GM10248 (cell line): ENCODE measurements around the gene AUTS2.

Experiments
- CTCF ChIA-PET: fragments of 300-600 bp; sonication (Branson Sonifier 250); formaldehyde crosslinking; extraction: SDS; loops from one replicate; lab custom pipeline; 2021; ENCODE audit warnings: antibody characterized with exemption; lab: Yijun Ruan, JAX
- POLR2A ChIA-PET: fragments of 350-650 bp; sonication (Branson Sonifier 250); formaldehyde crosslinking; extraction: SDS; loops from one replicate; lab custom pipeline; 2020; ENCODE audit warnings: antibody characterized with exemption; lab: Yijun Ruan, JAX
- DNase-seq: peaks from one replicate; pipeline ENCODE4 v3.0.0; 2012; ENCODE audit errors: extremely low spot score
- CTCF ChIP-seq: IDR thresholded peaks from 2 replicates; pipeline ENCODE4 v1.5.1; 2012; ENCODE audit warnings: mild to moderate bottlenecking, low read depth; ENCODE audit errors: extremely low read depth, missing control alignments, control extremely low read depth

The AUTS2 gene

GRCh38 chr7:69682518-69682917, 84.2 kb downstream of the AUTS2 start:
- no peak for DNase-seq
- ChIA-PET POLR2A (no interaction called here), CTCF (no interaction called here)
- no peak for TF ChIP-seq CTCF

- TF ChIP-seq CTCF, result no peak
- CTCF ChIA-PET, result no interaction called here
- no peak for DNase-seq
- POLR2A ChIA-PET, result no interaction called here
Observed at GRCh38 chr7:69683002-69683401, 84.7 kb downstream of the AUTS2 start.

- no peak for DNase-seq
- no peak for TF ChIP-seq CTCF
- ChIA-PET CTCF (interaction anchor here (0.8 to 1.4 kb wide), 4 partner anchors 8 to 44 kb away, joined by 3 to 5 read pairs (median 3); no protein-coding TSS in a partner anchor), POLR2A (interaction anchor here (0.5 kb wide), 1 partner anchor 123 kb away, joined by 3 read pairs; no protein-coding TSS in a partner anchor)
Observed at GRCh38 chr7:69684369-69685292, 86.4 kb downstream of the AUTS2 start.

GRCh38 chr7:69685293-69685631, 87.0 kb downstream of the AUTS2 start:
- no peak for TF ChIP-seq CTCF
- no peak for DNase-seq
- ChIA-PET POLR2A (no interaction called here), CTCF (interaction anchor here (0.8 to 1.4 kb wide), 3 partner anchors 8 to 18 kb away, joined by 3 to 5 read pairs (median 3); no protein-coding TSS in a partner anchor)

- no peak for TF ChIP-seq CTCF
- ChIA-PET CTCF (interaction anchor here (1.2 kb wide), 1 partner anchor 9 kb away, joined by 3 read pairs; no protein-coding TSS in a partner anchor), POLR2A (interaction anchor here (0.5 kb wide), 1 partner anchor 92 kb away, joined by 3 read pairs; no protein-coding TSS in a partner anchor)
- no peak for DNase-seq
Observed at GRCh38 chr7:69686366-69686765, 88.1 kb downstream of the AUTS2 start.

GRCh38 chr7:69687739-69688433, 89.6 kb downstream of the AUTS2 start:
- ChIA-PET CTCF (interaction anchor here (1.5 to 5.6 kb wide), 4 partner anchors 10 to 16 kb away, joined by 5 to 35 read pairs (median 6); no protein-coding TSS in a partner anchor), POLR2A (no interaction called here)
- TF ChIP-seq CTCF, result no peak
- DNase-seq, result no peak
